Activated CD4-positive, alpha-beta T cell treated with anti-CD3 and anti-CD28 coated beads, Interleukin-2, amount 10 ng/mL, durations not matched to agents 7 days and 5 days (primary cell): ENCODE results near the gene GRK5. TPM values are rescaled to one million over a fixed set of nuclear protein-coding genes. Genes with fewer than 3 reads are reported as not detected.
A peak's percentile ranks its signal among the peaks of the same experiment; 100 is the strongest.
"Not testable (repeated sequence)": the region's sequence is repeated elsewhere in the genome, so short reads cannot be mapped to it uniquely, and the experiment has no call there.

ENCODE experiments used
- CTCF ChIA-PET: fragments of 350-600 bp; sonication (Branson Sonifier 250); formaldehyde crosslinking; loops from one replicate; lab custom pipeline; 2021; ENCODE audit warnings: antibody characterized with exemption; lab: Charles Lee
- POLR2A ChIA-PET: fragments of 350-600 bp; sonication (Branson Sonifier 250); formaldehyde crosslinking; loops from one replicate; lab custom pipeline; 2021; ENCODE audit warnings: antibody characterized with exemption; lab: Charles Lee
- DNase-seq: peaks from one replicate; pipeline ENCODE4 v3.0.0-alpha.2; 2020
- H3K27ac Mint-ChIP-seq: one replicate; pipeline ENCODE4 v1.8.0; 2021; ENCODE audit warnings: mild to moderate bottlenecking, moderate library complexity, mixed read lengths
- H3K27me3 Mint-ChIP-seq: one replicate; pipeline ENCODE4 v1.8.0; 2021; ENCODE audit warnings: mixed read lengths
- H3K36me3 Mint-ChIP-seq: one replicate; pipeline ENCODE4 v1.8.0; 2021; ENCODE audit warnings: low read depth, mixed read lengths
- H3K4me1 Mint-ChIP-seq: one replicate; pipeline ENCODE4 v1.8.0; 2021; ENCODE audit warnings: mixed read lengths
- H3K4me3 Mint-ChIP-seq: one replicate; pipeline ENCODE4 v1.8.0; 2021; ENCODE audit warnings: mild to moderate bottlenecking, moderate library complexity, mixed read lengths
- H3K9me3 Mint-ChIP-seq: one replicate; pipeline ENCODE4 v1.8.0; 2021; ENCODE audit warnings: mixed read lengths
- total RNA-seq, 2 experiments: library from RNA; stranded (reverse); gene quantifications; one replicate each; pipeline ENCODE4 v1.2.3, GENCODE V29; 2021

The GRK5 gene
- total RNA-seq, 2 experiments from 2014 or later, result 26.0 to 27.5 TPM

DNA sequence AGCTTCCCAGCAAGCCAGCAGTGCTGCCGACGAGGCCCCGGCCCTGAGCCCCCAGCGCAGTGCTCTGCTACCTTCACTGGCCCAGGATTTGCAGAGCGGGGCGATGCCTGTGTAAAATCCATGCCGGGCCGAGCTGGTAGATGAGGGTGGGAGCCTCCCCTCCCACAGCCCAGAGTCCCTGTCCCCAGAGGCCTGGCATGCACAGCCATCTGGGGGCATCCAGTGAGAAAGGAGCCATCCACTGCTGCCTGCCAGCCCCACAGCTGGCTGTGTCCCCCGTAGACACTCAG lies 218.5 kb downstream of the GRK5 start:
- Mint-ChIP-seq H3K4me3 (no peak overlapping the region), H3K4me1 (peaks cover 16% of the 10 kb centered on the region), H3K9me3 (no peaks in the 10 kb centered on the region), H3K27ac (no peak overlapping the region), H3K27me3 (no peaks in the 10 kb centered on the region), H3K36me3 (peaks cover 21% of the 10 kb centered on the region)
- ChIA-PET POLR2A (no interaction called here), CTCF (no interaction called here)
- DNase-seq, result no peak

DNA sequence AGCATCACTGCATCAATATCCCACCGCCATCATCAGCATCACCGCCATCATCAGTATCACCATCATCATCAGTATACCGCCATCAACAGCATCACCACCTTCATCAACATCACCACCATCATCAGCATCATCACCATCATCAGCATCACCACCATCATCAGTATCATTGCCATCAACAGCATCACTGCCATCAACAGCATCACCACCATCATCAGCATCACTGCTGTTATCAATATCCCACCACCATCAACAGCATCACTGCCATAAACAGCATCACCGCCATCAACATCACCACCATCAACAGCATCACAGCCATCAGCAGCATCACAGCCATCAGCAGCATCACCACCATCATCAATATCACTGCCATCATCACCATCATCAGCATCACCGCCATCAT lies 219.3 kb downstream of the GRK5 start:
- Mint-ChIP-seq H3K27ac (no peak overlapping the region), H3K27me3 (no peaks in the 10 kb centered on the region), H3K36me3 (peaks cover 28% of the 10 kb centered on the region), H3K4me1 (peaks cover 16% of the 10 kb centered on the region), H3K9me3 (no peaks in the 10 kb centered on the region), H3K4me3 (no peak overlapping the region)
- CTCF ChIA-PET, result no interaction called here
- POLR2A ChIA-PET, result no interaction called here
- no peak for DNase-seq

DNA sequence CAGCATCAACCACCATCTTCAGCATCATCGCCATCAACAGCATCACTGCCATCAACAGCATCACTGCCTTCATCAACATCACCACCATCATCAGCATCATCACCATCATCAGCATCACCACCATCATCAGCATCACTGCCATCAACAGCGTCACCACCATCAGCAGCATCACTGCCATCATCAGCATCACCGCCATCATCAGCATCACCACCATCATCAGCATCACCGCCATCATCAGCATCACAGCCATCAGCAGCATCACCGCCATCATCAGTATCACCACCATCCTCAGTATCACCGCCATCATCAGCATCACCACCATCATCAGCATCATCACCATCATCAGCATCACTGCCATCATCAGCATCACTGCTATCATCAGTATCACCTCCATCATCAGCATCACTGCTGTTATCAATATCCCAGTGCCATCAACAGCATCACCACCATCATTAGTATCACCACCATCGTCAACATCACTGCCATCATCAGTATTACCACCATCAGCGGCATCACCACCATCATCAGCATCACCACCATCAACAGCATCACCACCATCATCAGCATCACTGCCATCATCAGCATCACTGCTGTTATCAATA lies 220.0 kb downstream of the GRK5 start:
- CTCF ChIA-PET, result no interaction called here
- POLR2A ChIA-PET, result no interaction called here

DNA sequence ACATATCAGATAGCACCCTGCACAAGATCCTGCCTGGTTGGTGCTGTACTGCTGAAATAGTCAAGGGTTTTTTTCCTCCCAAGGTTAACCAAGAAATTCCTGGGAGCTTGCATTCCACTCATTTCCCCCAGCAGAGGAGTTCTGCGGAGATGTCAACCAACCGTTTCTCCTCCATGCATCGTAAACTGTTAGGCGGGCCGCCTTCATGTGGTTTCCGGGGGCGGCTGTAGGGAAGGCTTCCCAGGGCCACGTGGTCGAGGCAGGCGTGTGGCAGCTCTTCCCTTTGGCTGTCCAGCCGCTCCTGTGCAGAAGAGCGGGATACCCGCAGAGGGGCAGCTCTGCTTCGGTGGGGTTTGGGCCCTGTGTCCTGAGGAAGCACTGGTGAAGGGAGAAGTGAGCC lies 221.4 kb downstream of the GRK5 start:
- Mint-ChIP-seq H3K4me1 (peaks cover 16% of the 10 kb centered on the region), H3K36me3 (peaks cover 47% of the 10 kb centered on the region), H3K27ac (no peak overlapping the region), H3K27me3 (no peaks in the 10 kb centered on the region), H3K4me3 (no peak overlapping the region), H3K9me3 (peaks cover 7% of the 10 kb centered on the region)
- DNase-seq, result no peak
- CTCF ChIA-PET, result interaction anchor here (0.6 to 0.8 kb wide), 2 partner anchors 229 to 1404 kb away, joined by 3 read pairs; no protein-coding TSS in a partner anchor
- POLR2A ChIA-PET, result no interaction called here

More for the DNA sequence above, 220.0 kb downstream of the GRK5 start:
- no peak for DNase-seq
- no peak overlapping the region for H3K4me3 Mint-ChIP-seq
- H3K9me3 Mint-ChIP-seq, result no peaks in the 10 kb centered on the region
- H3K4me1 Mint-ChIP-seq, result peaks cover 16% of the 10 kb centered on the region
- H3K27ac Mint-ChIP-seq, result no peak overlapping the region
- H3K27me3 Mint-ChIP-seq, result no peaks in the 10 kb centered on the region
- peaks cover 33% of the 10 kb centered on the region for H3K36me3 Mint-ChIP-seq

DNA sequence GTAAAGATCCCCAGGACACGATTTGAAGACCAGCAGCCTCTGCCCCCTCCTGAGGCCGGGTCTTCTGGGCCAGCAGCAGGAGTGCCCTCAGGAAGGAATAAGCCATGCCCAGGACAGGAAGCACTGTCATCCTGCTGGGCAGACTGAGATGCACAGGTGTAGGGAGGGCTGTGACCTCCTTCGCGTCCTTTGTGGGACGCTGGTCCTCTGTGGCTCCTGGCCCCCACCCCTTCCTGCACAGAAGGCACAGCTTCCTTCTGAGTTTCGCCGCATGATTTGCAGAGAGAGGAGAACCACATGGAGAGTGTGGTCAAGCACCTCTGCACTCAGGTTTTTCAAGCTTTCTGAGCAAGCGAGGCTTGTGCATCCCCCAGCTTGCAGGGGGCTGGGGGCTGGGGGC lies 222.4 kb downstream of the GRK5 start:
- H3K36me3 Mint-ChIP-seq, result peaks cover 54% of the 10 kb centered on the region
- H3K27me3 Mint-ChIP-seq, result no peaks in the 10 kb centered on the region
- H3K4me3 Mint-ChIP-seq, result no peak overlapping the region
- H3K27ac Mint-ChIP-seq, result no peak overlapping the region
- CTCF ChIA-PET, result no interaction called here
- no peak for DNase-seq
- H3K9me3 Mint-ChIP-seq, result peaks cover 16% of the 10 kb centered on the region
- peaks cover 16% of the 10 kb centered on the region for H3K4me1 Mint-ChIP-seq
- POLR2A ChIA-PET, result no interaction called here

DNA sequence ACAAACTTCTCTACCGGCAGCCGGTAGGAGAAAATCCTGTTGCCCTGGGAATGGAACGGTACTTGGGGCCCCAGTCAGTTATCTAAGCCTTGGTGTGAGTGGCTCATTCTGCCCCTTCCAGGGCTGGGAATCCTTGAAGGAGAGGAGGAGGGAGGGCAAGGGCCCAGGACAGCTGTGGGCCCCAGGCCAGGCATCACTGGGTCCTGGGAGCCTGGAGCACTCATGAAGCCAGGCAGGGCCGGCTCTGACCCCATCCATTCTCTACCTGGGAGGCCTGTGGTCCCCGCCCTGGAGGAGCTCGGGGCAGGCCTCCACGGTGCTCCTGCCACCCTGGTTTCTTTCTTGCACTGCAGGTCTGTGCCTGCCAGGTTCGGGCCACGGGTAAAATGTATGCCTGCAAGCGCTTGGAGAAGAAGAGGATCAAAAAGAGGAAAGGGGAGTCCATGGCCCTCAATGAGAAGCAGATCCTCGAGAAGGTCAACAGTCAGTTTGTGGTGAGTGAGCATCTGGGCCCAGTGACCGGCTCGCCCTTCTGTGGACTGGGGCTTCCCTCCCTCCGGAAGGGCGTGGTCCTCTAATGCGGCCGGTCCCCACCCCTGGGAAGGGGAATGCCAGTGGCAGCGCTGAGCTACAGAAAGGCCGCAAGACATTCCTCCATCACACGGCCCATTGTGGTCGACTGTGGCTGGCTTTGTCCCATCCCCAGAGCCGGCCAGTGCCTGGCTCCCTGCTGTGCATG lies 223.8 kb downstream of the GRK5 start:
- Mint-ChIP-seq H3K27ac (no peak overlapping the region), H3K4me1 (peaks cover 16% of the 10 kb centered on the region), H3K36me3 (peaks cover 62% of the 10 kb centered on the region), H3K27me3 (no peaks in the 10 kb centered on the region), H3K9me3 (peaks cover 21% of the 10 kb centered on the region), H3K4me3 (no peak overlapping the region)
- no peak for DNase-seq
- ChIA-PET POLR2A (no interaction called here), CTCF (interaction anchor here (0.6 to 1.3 kb wide), 3 partner anchors 10 to 92 kb away, joined by 3 to 6 read pairs (median 4); no protein-coding TSS in a partner anchor)

DNA sequence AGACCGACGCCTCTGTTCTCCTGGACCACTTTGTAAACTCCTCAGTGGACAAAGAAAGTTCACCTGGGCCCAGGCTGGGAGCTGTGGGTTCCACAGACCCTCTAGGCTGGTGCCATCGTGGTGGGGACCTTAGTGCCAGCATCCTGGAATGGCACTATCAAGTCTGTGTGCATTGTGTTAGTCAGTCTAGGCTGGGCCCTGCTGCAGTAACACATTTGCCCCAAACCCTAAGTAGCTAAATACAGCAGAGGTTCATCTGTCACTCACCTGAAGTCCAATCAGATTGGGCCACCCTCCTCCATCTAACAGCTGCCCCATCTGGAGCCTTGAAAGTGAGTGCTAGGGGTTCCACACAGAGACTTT lies 224.4 kb downstream of the GRK5 start:
- CTCF ChIA-PET, result interaction anchor here (0.6 to 2.0 kb wide), 3 partner anchors 9 to 225 kb away, joined by 3 to 7 read pairs (median 4); partner anchors contain the start of gene GRK5
- peaks cover 16% of the 10 kb centered on the region for H3K4me1 Mint-ChIP-seq
- no peak overlapping the region for H3K27ac Mint-ChIP-seq
- H3K36me3 Mint-ChIP-seq, result peaks cover 62% of the 10 kb centered on the region
- H3K4me3 Mint-ChIP-seq, result no peak overlapping the region
- H3K27me3 Mint-ChIP-seq, result no peaks in the 10 kb centered on the region
- POLR2A ChIA-PET, result no interaction called here
- DNase-seq, result no peak
- peaks cover 21% of the 10 kb centered on the region for H3K9me3 Mint-ChIP-seq

DNA sequence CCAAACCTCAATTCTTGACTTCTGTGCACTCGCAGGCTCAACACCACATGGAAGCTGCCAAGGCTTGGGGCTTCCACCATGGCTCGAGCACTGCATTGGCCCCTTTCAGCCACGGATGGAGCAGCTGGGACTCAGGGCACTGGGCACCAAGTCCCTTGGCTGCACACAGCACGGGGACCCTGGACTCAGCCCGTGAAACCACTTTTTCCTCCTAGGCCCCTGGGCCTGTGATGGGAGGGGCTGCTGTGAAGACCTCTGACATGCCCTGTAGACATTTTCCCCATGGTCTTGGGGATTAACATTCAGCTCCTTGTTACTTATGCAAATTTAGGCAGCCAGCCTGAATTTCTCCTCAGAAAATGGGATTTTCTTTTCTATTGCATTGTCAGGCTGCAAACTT lies 227.6 kb downstream of the GRK5 start:
- H3K4me1 Mint-ChIP-seq, H3K27me3 Mint-ChIP-seq, H3K27ac Mint-ChIP-seq, POLR2A ChIA-PET, CTCF ChIA-PET, DNase-seq, H3K4me3 Mint-ChIP-seq: not testable (repeated sequence)
- Mint-ChIP-seq H3K9me3 (peaks cover 21% of the 10 kb centered on the region), H3K36me3 (peaks cover 53% of the 10 kb centered on the region)

DNA sequence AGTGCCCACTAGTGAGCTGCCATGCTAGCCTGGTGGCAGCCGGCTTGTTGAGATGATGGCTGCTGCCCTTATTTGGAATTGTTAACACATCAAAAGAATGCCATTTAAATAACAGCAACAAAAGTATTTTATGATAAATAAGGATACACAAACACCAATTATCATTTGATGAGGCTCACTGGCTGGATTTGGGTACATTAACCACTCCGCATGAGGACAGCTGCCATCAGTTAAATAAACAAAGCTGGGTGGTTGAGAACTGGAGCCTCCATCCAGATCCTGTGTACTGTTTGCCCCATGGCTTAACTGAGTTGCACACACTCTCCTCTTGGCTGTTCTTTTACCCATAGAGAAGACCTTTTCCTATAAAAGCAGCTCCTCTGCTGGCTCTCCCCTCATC lies 231.3 kb downstream of the GRK5 start:
- no peak overlapping the region for H3K4me3 Mint-ChIP-seq
- no peaks in the 10 kb centered on the region for H3K4me1 Mint-ChIP-seq
- H3K9me3 Mint-ChIP-seq, result peaks cover 15% of the 10 kb centered on the region
- H3K27me3 Mint-ChIP-seq, result no peaks in the 10 kb centered on the region
- POLR2A ChIA-PET, result no interaction called here
- DNase-seq, result no peak
- H3K27ac Mint-ChIP-seq, result peak overlapping the region; percentile 44
- H3K36me3 Mint-ChIP-seq, result peaks cover 26% of the 10 kb centered on the region
- CTCF ChIA-PET, result interaction anchor here (1.2 kb wide), 1 partner anchor 21 kb away, joined by 3 read pairs; no protein-coding TSS in a partner anchor

DNA sequence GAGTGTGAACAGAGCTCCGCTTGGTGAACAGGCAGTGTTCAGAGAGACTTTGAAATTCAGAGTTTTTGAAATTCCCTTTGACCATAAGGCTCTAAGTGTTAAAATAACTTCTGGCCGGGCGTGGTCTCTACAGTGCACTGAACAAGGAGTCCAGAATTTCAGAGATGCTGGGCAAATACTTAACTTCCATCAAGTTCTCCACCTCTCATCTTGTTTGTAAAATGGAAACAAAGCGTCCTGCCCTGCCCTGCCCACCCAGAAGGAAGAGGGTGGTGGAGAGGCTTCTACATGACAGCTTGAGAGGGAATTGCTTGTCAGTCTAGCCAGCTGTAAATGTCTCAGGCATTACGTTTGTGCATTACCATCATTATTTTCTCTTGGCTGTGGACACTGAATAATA lies 232.6 kb downstream of the GRK5 start:
- no peak for DNase-seq
- ChIA-PET POLR2A (no interaction called here), CTCF (interaction anchor here (0.6 to 2.0 kb wide), 5 partner anchors 11 to 240 kb away, joined by 3 to 5 read pairs (median 3); partner anchors contain the start of gene GRK5)
- Mint-ChIP-seq H3K27me3 (no peaks in the 10 kb centered on the region), H3K27ac (no peak overlapping the region), H3K4me3 (no peak overlapping the region), H3K4me1 (peaks cover 4% of the 10 kb centered on the region), H3K9me3 (peaks cover 4% of the 10 kb centered on the region), H3K36me3 (peaks cover 14% of the 10 kb centered on the region)

DNA sequence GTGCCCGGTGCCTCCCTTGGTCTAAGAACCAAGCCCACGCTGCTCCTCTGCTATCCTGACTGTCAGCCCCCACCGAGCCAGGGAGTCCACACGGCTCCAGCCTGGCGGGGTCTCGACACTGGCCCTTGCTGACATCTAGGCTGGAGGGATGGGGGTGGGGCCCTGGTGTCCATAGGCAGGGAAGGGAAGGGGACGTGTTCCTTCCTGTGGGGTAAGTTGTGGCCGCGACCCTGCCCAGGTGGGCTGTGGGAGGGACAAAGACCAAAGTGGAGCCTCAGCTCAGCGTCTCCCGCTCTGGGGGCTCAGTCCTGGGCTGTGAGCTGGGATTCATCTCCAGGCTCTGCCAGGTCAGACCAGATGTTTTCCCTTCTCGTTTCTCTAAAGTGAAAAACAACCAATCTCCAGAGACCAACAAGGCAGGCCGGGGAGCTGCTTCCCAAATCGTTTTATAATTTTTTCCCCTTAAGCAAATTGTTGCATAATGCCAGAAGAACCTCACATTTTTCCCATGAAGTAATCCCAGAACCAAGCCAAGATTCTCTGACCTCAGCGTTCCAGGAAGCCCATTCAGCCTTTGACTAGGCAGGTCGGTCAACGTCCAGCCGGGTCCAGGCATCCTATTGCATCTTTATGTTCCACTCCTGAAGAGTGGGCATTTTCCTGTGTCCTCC lies 233.9 kb downstream of the GRK5 start:
- no peak overlapping the region for H3K4me3 Mint-ChIP-seq
- no peaks in the 10 kb centered on the region for H3K9me3 Mint-ChIP-seq
- POLR2A ChIA-PET, result no interaction called here
- CTCF ChIA-PET, result interaction anchor here (0.5 to 2.0 kb wide), 4 partner anchors 10 to 257 kb away, joined by 3 to 6 read pairs (median 4); partner anchors contain the start of gene GRK5
- H3K4me1 Mint-ChIP-seq, result peaks cover 14% of the 10 kb centered on the region
- no peak for DNase-seq
- H3K27ac Mint-ChIP-seq, result no peak overlapping the region
- H3K36me3 Mint-ChIP-seq, result peaks cover 6% of the 10 kb centered on the region
- H3K27me3 Mint-ChIP-seq, result no peaks in the 10 kb centered on the region

DNA sequence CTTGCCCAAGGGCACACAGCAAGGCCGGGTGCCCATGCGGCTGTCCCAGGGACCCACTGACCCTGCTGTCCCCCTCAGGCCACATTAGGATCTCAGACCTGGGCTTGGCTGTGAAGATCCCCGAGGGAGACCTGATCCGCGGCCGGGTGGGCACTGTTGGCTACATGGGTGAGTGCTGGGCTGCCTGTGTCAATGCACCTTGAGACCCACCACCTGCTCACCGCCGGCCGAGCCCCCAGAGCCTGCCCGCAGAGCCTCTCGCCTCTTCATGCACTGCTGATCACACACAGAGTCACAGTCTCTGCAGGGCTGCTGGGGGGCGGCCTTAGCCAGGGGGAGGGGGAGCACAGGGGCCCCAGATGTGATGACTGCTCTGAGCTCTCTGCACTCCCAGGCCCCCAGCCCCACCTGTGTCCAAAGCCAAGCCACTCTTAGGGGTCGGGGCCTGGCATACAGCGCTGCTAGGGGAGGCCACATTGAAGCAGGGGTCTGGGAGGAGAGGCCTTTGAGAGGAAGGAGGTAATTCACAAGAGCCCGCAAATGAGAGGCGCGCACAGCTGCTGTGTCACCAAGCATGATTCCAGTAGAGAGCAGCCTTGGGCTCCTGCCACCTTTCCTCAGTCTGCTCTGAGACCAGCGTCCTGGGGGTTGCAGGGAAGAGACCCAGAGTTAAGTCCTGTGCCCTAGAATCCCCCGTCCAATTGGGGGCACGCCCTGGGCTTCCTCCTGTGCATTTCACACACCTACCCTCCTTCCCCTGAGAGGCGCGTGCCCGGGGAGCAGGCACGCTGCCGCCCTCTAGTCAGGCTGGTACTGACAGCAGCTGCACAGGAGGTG lies 234.8 kb downstream of the GRK5 start:
- Mint-ChIP-seq H3K9me3 (no peaks in the 10 kb centered on the region), H3K27me3 (no peaks in the 10 kb centered on the region), H3K36me3 (peaks cover 6% of the 10 kb centered on the region), H3K4me1 (peaks cover 14% of the 10 kb centered on the region), H3K4me3 (no peak overlapping the region), H3K27ac (no peak overlapping the region)
- DNase-seq, result no peak
- ChIA-PET POLR2A (no interaction called here), CTCF (interaction anchor here (0.5 to 4.3 kb wide), 4 partner anchors 11 to 258 kb away, joined by 3 to 25 read pairs (median 4); partner anchors contain the start of gene GRK5)
